IMR-90 (cell line): ENCODE measurements around the gene PAX5.

ENCODE experiments used
- CHD1 ChIP-seq: IDR thresholded peaks from 2 replicates; pipeline ENCODE4 v1.6.1; 2012; ENCODE audit warnings: low read depth, low read length, improper control_type of control experiment
- CTCF ChIP-seq: conservative IDR thresholded peaks from 2 replicates; pipeline ENCODE4 v1.5.1; 2012; ENCODE audit warnings: mild to moderate bottlenecking, low read depth, low read length, improper control_type of control experiment
- POLR2A ChIP-seq: IDR thresholded peaks from 2 replicates; pipeline ENCODE4 v1.6.1; 2012; ENCODE audit warnings: mild to moderate bottlenecking, low read depth, low read length
- RAD21 ChIP-seq: IDR thresholded peaks from 2 replicates; pipeline ENCODE4 v1.6.1; 2012; ENCODE audit warnings: low read length, improper control_type of control experiment

GRCh38 chr9:36843964-36844363, 190.1 kb downstream of the PAX5 start:
- TF ChIP-seq RAD21 (no peak), CTCF (no peak), POLR2A (no peak), CHD1 (no peak)
